NCI-H69 (cell line): ENCODE data around the gene ATF4.

ENCODE experiments used
- DNase-seq: peaks from one replicate; lab custom pipeline; 2025; lab: John Stamatoyannopoulos, UW

Gene ATF4

DNA sequence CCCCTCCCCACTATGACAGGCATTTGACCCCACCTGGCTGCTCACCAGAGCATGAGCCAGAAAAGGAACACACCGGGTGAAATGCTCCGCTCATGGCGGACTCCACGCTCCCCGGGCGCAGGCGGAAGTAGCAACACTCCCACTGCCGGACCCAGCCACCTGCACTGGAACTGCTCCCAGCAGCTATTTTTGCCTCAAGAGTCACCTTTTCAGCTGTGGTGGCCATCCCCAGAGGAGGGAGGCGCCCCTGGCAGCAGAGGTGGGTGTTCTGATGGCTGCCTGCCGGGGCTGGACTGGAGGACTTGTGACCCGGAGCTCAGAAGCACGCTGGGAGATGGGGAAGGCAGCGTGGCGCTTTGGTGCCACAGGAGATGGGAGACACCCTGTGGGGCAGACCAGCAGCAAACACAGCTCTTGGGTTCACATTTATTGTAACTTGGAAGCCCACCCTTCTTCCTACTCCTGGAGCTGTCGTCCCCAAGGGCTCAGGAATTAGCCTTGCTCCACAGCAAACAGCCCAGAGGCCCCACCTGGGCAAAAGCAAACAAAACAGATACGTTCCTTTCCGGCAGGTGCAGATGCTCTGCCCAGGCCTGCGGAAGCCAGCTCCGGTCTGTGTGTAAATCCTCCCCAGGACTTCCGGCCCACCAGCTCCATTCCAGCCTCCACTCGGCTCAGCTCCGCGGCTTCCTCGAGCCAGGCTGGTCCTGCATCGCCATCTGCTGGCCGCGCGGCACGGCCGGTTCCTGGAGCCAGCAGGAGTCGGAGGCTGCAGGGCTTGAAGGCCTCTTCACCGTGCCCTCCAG, 8.5 kb downstream of the ATF4 start:
- peak; percentile 98 for DNase-seq

DNA sequence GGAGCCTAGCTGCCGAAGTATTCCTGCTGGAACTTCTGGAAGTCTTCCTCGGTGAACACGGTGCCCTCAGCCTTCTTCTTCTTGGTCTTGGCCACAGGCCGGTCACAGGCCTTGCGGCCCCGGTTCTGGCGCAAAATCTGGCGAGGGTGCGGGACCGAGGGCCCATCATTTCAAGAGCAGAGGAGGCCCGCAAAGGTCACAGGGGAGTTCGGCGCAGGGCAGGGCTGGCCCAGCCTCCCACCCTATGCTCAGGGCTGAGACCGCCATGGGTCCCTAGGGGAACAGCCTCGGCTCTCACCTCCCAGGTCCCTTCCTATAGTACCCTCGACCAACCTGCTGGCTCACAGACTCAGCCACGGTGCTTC, 9.1 kb downstream of the ATF4 start:
- DNase-seq, result no peak

DNA sequence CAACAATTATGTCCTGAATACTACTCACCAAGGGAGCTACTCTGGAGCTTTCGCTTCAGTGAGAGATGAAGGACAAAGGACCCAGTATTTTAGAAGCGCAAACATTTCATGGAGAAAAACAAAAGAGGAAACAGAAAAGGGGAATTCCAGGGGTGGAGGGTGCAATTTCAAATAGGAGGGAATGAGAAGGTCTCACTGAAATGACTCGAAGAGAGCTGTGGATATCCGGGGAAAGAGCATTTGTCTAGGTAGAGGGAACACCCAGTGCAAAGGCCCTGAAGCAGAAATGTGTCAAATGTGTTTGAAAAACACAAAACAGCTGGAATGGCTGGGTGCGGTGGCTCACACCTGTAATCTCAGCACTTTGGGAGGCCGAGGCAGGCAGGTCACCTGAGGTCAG, 9.8 kb downstream of the ATF4 start:
- no peak for DNase-seq

DNA sequence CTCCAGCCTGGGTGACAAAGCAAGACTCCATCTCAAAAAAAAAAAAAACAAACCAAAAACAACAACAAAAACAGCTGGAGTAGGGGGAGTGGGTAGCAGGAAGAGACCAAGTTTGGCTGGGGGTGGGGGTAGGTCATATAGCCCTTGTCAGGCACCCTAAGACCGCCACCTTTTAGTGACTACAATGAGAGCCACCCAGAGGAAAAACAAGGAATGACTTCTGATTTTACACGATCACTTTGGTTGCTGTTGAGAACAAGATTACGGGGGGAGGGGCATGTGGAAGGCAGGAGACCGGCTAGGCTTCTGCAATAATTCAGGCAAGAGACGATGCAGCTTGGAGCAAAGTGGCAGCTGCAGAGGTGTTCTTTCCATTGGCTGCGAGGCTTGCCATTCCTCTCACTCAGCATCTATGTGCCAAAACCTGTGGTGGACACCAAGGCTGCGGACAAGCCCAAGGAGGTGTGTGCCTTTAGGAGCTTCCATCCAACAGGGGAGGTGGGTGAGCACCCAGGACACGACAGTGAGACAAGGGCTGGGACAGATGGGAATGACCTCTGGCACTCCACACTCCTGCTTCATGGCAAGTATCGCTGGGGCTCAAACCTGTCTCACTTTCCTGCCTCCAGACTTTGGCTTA, 10.4 kb downstream of the ATF4 start:
- peak; percentile 51 for DNase-seq

DNA sequence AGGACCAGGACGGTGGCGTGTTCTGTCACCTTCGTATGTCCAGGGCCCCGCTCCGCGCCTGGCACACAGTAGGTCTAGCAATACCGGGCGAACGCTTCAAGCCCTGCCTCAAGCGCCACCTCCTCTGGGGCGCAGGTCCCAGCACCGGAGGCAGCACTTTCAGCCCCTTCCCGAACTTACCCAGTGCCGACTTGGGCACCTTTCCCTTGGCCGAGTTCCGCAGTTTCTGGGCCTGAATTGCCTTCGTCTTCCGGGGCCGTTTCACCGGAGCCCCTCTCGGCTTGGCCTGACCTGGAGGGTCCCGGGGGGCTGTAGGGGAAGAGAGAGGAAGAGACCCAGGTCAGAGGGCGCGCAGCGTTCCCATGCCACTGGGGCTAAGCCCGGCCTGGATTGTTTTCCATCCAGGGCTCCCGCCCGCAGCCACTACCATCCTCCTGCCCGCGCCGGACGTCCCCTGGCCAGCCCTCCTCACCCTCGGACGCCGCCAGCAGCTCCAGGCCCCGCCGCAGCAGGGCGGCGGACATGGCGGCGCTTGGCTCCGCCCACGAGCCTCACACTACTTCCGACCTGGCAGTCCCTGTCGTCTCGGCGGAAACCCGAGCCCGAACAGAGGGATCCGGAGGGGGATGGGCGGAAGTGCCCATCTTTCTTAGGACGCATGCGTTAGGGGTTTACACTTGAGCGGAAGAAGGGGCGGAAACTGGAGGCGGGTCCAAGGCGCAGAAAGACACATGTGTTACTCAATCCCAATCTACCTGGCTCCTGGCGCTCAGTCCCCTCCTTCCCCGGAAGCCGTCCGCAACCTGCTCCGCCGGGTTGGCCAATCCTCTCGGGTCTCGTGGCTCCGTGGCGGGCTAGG, 12.1 kb downstream of the ATF4 start, which contains the start of gene RPS19BP1:
TSS of gene RPS19BP1 (minus strand) at position 534 of the 859 bp plus-strand sequence. CDS start at position 524, 10 bp downstream.
- peak; percentile 100 for DNase-seq

DNA sequence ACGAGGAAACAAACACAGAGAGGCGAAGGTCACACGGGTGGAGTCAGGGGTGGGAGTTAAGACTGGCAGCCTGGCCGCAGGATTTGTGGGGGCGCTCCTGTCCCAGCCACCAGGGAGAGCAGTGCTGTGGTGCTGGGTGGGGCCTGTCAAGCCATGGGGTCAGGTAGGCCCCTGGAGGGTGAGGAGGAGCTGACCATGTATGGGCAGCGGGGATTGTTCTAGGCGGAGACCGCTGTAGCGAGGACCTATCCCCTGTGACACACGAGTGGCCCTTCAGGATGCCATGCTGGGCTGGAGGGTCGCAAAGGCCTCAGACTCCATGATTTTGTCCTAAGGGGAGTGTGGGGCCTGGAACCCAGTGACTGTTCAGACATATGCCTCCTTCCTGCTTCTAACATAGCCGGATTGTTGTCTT, 13.7 kb downstream of the ATF4 start:
- DNase-seq, result peak; percentile 42

DNA sequence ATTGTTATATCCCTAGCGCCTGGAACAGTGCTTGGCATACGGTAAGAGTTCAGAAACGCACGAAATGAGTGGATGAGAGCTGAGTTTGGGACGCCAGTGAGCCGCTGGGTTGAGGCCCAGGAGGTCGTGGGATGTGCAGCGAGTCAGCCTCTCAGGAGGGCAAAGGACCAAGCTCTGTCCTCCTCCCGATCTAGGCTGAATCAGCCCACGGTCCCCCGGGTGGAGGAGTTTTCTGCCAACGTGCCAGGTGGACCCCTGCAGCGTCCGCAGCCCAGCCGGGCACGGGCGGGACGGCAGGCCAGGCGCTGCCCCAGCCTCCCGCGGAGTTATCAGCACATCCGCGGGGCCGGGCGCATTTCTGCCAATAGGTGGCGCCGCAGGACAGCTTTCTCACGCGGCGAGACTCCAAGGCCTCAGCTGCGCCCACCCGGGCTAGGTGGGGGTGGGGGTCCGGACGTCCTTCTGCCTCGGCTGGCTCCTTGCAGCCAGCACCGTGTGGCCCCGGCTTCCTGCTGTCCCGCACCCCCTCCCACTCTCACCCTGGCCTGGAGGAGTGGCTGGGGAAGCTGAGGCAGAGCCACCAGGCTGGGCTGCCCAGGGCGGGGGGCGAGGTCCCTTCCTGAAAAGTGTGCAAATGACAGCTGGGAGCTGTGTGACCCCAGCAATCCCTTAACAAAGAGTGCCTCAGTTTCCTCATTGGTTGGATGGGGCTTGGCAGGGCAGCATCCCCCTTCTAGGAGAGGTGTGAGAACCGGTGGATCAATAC, 14.4 kb downstream of the ATF4 start:
- DNase-seq, result peak; percentile 86

DNA sequence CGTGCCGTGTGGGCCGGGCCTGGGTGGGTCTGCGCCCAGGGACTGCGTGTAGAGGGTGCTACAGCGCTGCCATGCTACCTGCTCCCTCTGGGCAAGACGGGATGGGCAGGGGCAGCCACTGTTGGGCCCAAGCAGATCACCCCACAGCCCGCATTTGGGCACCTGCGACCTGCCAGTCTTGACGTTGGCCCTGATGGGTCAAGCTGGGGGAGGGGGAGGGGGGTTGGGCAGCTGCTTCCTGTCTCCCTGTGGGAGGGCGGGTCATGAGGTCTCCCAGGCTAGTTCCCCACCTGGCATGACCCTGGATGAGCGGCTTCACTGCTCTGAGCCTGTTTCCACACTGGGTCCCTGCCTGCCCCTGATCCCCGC, 15.0 kb downstream of the ATF4 start:
- no peak for DNase-seq

DNA sequence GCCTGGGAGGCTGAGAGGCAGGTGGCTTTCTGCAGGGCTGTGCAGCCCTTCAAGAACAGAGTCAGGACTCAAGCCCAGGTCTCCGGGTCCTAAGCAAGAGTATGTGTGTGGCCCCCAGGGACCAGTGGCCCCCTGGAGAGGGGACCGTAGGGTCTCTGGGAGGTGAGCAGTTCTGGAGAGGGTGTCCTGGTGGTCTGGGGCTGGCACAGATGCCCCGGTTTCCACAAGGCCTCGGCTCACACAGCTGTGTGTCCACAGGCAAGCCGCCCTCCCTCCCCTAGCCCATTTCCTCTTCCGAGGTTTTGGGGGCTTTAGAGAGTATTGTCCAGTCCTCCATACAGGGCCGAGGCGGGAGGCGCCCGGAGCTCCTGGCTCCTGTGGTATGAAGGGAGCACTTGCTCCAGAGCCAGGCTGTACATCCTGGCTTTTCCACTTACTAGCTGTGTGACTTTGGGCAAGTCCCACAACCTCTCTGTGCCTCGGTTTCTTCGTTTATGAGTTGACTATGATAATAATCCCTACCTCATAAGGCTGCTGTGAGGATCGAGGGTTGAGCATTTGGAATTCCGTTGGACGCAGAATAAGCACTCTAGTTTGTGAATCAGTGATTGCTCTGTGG, 15.6 kb downstream of the ATF4 start:
- no peak for DNase-seq

DNA sequence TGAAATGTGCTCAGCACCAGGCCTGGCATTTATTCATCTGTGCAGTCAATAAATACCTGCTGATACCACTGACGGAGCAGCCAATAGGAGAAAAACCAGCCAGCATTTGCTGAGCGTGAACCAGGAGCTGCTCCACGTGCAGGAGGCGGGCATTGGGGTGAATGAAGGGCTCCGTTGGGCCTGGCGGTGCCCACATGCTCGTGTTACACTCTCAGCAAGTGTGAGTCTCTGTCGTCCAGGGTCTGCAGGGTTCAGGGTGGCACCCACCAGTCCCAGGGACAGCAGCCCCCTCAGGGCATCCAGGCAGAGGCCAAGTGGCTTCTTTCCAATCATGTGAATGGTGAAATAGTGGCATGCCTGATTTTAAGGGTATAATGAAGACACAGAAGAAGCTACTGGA, 16.3 kb downstream of the ATF4 start:
- no peak for DNase-seq

DNA sequence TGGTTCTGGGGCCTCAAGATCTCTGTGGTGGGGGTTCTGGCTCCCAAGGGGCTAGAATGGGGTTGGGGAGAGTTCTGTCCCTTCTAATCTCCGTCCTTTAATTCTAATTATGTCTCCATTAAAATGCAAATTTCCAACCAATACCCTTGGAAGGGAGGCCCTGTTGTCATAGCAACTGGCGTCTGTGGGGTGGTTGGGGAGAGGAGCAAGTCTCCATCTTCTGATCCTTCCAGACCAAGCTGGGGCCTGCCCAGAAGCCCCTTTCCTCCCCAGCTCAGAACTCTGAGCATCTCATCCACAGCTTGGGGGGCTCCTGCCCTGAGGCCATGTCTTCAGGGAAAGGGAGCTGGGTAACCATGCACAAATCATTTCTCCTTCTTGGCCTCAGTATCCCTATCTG, 17.6 kb downstream of the ATF4 start:
- DNase-seq, result no peak

DNA sequence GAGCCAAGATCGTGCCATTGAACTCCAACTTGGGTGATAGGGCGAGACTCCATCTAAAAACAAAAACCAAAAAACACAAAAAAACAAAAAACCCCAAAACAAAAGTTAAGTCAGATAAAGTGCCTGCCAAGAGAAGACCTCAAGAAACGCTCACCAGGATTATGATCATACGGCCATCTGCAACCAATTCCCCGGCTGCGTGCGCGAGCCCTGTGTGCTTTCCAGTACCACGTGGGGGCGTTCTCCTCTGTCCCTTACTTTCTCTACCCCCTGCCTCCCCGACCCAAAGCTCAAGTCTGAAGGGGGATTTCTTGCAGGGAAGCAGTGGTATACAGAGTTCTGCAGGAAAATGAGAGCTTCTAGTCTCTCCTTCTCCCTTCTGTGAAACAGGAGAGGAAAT, 22.7 kb downstream of the ATF4 start:
- DNase-seq, result peak; percentile 60

DNA sequence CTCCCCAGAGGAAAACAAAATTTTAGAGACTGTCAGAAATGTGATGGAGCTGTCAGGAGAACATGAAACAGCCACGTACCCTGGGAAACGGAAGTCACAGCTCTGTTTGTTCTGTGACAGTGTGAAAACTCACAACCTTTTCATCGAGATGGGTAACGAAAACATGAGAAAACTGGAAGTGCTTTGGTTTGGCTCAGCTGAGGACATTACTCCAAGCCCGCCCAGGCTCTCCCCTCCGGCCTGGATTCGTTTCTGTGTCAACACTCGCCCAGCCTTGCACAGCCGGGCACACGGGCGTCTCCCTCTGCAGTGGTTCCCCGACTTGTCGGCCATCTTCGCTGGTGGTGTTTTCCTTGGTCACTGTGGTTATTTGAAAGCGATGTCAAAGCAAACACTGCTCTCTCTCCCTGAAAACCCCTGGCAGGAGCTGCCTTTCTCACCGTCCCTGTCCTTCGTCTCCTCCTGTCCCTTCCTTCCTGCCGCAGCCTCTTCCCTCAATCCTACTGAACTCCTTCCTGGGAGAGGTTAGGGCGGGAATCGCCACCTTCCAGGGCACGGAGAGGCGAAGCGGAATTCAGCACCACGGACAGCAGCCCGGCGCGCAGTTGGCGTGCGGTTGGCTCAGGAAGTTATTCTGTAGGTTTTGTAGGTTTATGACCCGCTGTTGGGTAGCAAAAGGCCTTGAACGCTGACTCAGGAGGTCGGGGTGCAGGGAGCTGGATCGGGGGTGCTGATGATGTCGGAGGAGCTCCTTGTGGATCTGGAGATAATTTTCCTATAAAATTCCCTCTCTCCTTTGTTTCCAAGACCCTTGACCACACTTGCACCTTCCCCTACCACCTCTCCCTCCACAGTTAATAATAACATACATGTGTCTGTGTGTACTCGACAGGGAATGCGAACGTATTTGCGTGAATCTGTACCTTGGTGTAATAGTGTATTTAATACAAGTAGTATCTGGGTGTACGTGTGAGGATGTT, 25.3 kb downstream of the ATF4 start:
- DNase-seq, result no peak

DNA sequence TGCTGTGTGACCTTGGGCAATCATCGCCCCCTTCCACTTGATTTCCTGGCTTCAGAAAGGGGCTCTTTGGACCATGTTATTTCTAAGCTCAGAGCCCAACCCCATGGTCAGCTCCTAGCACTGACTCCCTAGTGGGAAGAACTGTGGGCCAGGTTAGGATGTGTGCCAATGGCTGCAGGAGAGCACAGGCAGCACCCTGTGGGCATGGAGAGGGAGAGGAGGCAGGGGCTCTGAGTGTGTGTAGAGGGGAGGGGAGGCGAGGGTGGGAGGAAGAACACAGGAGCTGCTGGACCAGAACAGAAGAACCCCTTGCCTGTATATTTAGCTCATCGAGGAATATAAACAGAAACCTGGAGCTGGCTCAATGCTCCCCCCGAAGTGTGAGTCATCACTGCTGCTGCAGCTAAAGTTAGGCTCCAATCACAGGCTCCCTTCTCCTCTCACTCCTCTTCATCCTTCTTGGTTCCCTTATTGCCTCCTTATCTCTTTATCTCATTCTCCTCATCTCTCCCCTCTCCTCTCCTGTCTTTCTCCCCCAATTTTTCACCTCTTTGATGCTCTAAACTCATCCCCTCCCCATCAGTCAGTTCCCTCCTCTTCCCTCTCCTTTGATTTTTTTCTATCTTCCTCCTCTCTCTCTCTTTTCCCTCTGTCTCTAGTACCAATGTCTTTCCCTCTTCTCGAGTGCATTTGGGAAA, 26.7 kb downstream of the ATF4 start:
- DNase-seq, result peak; percentile 68

DNA sequence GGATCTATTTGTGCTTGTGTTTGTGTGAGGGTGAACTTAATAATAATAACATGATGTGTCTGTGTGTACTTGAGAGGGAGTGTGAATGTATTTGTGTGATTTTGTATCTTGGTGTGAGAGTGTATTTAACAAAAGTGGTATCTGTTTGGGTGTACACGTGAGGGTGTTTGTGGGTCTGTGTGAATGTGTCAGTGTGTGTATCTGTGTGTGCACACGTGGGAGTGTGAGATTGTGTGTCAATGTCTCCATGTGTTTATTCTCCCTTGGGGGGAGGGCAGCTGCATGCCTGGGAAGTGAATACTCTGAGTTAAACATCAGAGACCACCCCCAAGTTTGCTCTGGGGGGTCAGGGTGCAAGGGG, 27.2 kb downstream of the ATF4 start:
- DNase-seq, result no peak

DNA sequence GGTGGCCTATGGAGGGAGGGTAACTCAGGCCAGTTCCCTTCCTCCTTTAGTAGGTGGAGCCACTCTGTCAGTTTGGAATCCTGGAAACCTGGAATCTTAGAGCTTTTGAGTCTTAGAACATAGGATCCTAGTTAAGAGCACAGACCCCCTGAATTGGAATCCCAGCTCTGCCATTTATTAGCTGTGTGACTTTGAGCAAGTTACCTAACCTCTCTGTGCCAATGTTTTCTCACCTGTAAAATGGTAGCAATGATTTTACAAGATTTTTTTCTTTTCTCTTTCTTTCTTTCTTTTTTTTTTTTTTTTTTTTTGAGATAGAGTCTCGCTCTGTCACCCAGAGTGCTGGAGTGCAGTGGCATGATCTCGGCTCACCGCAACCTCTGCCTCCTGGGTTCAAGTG, 33.1 kb downstream of the ATF4 start:
- DNase-seq, result no peak

DNA sequence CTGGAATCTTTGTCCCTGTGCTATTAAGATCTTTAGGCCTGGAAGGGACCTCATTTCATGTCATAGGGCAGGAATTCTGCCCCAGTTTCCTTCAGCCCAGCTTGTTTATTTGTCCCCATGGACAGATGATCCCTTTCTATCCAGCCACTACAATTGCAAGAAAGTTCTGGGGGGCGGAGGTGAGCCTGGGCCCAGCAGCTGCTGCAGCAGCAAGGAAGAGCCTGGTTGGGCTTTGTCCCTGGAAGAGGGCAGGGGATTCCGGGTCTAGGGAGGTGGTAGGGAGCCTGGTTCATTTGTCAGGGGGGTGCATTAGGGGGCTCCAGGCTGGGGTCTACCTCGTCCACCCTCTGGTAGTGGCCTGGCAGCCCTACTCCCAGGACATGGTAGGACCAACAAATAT, 33.8 kb downstream of the ATF4 start:
- DNase-seq, result no peak

DNA sequence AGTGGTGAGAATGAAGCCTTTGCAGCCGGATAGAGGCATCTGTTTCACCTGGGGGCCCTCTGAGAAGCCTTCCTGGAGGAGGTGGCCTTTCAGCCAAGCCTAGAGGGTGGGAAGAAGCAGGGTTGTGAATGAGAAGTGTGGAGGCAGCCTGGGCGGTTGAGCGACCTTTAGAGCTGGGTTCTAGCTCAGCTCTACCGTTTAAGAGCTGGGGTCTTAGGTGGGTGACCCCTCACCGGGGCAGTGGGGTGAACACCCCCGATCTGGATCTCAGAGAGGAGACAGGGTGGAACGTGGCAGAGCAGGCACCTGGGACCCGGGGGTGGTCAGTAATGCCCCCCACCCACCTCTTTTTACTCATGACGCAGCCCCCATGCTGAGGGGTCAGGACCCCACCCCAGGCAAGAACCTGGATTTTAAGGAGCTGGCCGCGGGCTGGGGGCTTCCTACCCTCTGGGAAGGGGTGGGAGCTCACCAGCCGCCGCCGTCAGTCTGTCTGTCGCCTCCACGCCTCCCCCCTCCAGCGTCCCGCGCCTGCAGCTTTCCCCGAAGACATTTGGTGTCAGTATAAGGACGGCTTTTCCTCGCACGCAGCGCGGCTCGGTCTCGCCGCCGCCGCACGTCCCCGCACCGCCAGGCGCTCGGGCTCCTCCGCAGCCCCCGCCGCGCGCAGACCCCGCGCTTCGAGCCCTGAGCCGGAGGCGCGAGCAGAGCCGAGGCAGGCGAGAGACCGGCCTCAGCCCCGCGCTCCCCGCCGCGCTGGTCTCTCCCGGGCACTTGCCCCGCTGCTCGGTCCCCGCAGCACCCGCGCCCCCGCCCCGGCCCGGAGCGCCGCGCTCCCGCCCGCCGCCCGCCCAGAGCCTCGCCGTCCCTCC, 36.8 kb downstream of the ATF4 start:
- peak; percentile 47 for DNase-seq

DNA sequence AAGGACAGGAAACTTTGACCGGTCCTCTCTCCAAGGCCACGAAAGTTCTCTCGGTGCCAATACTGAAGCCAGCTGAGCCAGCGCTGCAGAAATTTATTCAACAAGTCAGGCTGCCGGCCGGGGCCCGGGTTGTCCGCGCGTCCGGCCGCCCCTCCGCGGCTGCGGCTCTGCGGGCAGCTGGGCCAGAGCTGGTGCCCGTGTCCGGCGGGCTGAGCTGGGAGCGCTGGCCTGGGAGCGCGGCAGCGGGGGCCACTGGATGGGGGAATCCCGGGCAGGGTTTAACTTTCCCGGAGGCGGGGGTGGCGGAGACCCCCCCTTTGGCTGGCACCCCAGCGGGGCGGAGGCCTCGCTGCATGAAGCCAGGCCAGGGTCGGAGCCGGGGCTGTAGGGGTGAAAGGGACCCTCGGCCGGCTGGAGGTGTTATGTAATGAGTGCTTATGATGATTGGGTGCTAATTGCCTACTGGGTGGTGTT, 37.9 kb downstream of the ATF4 start:
- DNase-seq, result no peak
